ENCODE results near the gene OCA2. TPM values are rescaled to one million over a fixed set of nuclear protein-coding genes. Genes with fewer than 3 reads are reported as not detected.

Gene OCA2
- polyA plus RNA-seq, 1 donor from 2014 or later, result 0.97 TPM

GRCh38 chr15:27815035-27815434 lies 284.1 kb downstream of the OCA2 start:
- H3K27me3 ChIP-seq (ENCODE audit: insufficient read depth, low read depth, low read length), result no peaks in the 10 kb centered on the region
- H3K36me3 ChIP-seq (ENCODE audit: insufficient read depth, low read length), result no peaks in the 10 kb centered on the region
- H3K9ac ChIP-seq (ENCODE audit: low read length), result no peak overlapping the region
- H3K9me3 ChIP-seq (ENCODE audit: low read length), result no peaks in the 10 kb centered on the region
- no peaks in the 10 kb centered on the region for H3K79me2 ChIP-seq (replicated peaks; ENCODE audit: insufficient read depth, low read length)
- no peaks in the 10 kb centered on the region for H4K20me1 ChIP-seq (ENCODE audit: insufficient read depth)
- H3K9me2 ChIP-seq (ENCODE audit: insufficient read depth, low read length), result no peaks in the 10 kb centered on the region
- H3K4me3 ChIP-seq (ENCODE audit: low read length), result no peak overlapping the region
- no peak overlapping the region for H3K4me2 ChIP-seq (ENCODE audit: low read length)
- no peak overlapping the region for H3K27ac ChIP-seq (ENCODE audit: low read length)
- no peaks in the 10 kb centered on the region for H3F3A ChIP-seq (ENCODE audit: insufficient read depth, low read length, poor library complexity, severe bottlenecking)
- no peak for TF ChIP-seq MXI1 (conservative IDR thresholded peaks at IDR 0.05; ENCODE audit: poor library complexity, severe bottlenecking)
- no peak for TF ChIP-seq EZH2 (IDR thresholded peaks at IDR 0.05; ENCODE audit: borderline replicate concordance, insufficient read depth, low read length, poor library complexity, severe bottlenecking)
- TF ChIP-seq TAF1 (IDR thresholded peaks at IDR 0.05; ENCODE audit: low read depth), result no peak
- no peak for TF ChIP-seq RAD21 (conservative IDR thresholded peaks at IDR 0.05)
- TF ChIP-seq REST (IDR thresholded peaks at IDR 0.05; ENCODE audit: borderline replicate concordance), result no peak
- TF ChIP-seq SMC3 (conservative IDR thresholded peaks at IDR 0.05; ENCODE audit: poor library complexity), result no peak
- TF ChIP-seq POLR2AphosphoS5 (IDR thresholded peaks at IDR 0.05), result no peak
- TF ChIP-seq CTCF (IDR thresholded peaks at IDR 0.05; ENCODE audit: poor library complexity, severe bottlenecking), result no peak
- TF ChIP-seq EP300 (conservative IDR thresholded peaks at IDR 0.05; ENCODE audit: poor library complexity, severe bottlenecking), result no peak
- no peak overlapping the region for H2AFZ ChIP-seq (ENCODE audit: low read depth, low read length)

- Histone ChIP-seq H3K79me2 (replicated peaks; ENCODE audit: insufficient read depth, low read length) (no peaks in the 10 kb centered on the region), H3K27me3 (ENCODE audit: insufficient read depth, low read depth, low read length) (no peaks in the 10 kb centered on the region), H3K4me3 (ENCODE audit: low read length) (no peak overlapping the region), H3K9me2 (ENCODE audit: insufficient read depth, low read length) (no peaks in the 10 kb centered on the region), H4K20me1 (ENCODE audit: insufficient read depth) (no peaks in the 10 kb centered on the region), H3K36me3 (ENCODE audit: insufficient read depth, low read length) (no peaks in the 10 kb centered on the region), H3K9ac (ENCODE audit: low read length) (no peak overlapping the region), H2AFZ (ENCODE audit: low read depth, low read length) (no peak overlapping the region), H3K4me2 (ENCODE audit: low read length) (no peak overlapping the region), H3K9me3 (ENCODE audit: low read length) (no peaks in the 10 kb centered on the region), H3F3A (ENCODE audit: insufficient read depth, low read length, poor library complexity, severe bottlenecking) (no peaks in the 10 kb centered on the region), H3K27ac (ENCODE audit: low read length) (no peak overlapping the region)
- no peak for TF ChIP-seq EP300 (conservative IDR thresholded peaks at IDR 0.05; ENCODE audit: poor library complexity, severe bottlenecking)
- TF ChIP-seq CTCF (IDR thresholded peaks at IDR 0.05; ENCODE audit: poor library complexity, severe bottlenecking), result no peak
- no peak for TF ChIP-seq REST (IDR thresholded peaks at IDR 0.05; ENCODE audit: borderline replicate concordance)
- no peak for TF ChIP-seq POLR2AphosphoS5 (IDR thresholded peaks at IDR 0.05)
Observed at GRCh38 chr15:27813139-27813538, 286.0 kb downstream of the OCA2 start.

Data from neural cell (in vitro differentiated cells).